Thyroid gland (tissue), 4 donors: ENCODE data around the gene AP3B1.

Experiments
- CTCF ChIP-seq, 6 experiments: fragments of 200-600 bp in 3 of 6; fragments of 450-650 bp in 3 of 6; sonication (generic) in 3 of 6; IDR thresholded peaks; one replicate each; pipeline ENCODE4 v1.5.1; 2016 to 2019; ENCODE audit warnings: antibody characterized with exemption in 6 of 6, mild to moderate bottlenecking in 2 of 6, inconsistent platforms in 1 of 6, moderate library complexity in 1 of 6
- POLR2A ChIP-seq, 2 donors: fragments of 450-650 bp; IDR thresholded peaks; one replicate each; pipeline ENCODE4 v1.6.1; 2017; ENCODE audit warnings: antibody characterized with exemption in 2 of 2, mild to moderate bottlenecking in 2 of 2, moderate library complexity in 1 of 2

GRCh38 chr5:78151594-78152271 lies 142.8 kb downstream of the AP3B1 start:
- TF ChIP-seq CTCF (IDR thresholded peaks at IDR 0.05) (no peak), POLR2A (IDR thresholded peaks at IDR 0.05) (no peak)
